SU-DHL-6 (cell line): ENCODE measurements around the gene HAUS1.
"Not testable (repeated sequence)": the region's sequence is repeated elsewhere in the genome, so short reads cannot be mapped to it uniquely, and the experiment has no call there.

Source experiments
- H2AFZ ChIP-seq: fragments of 200-600 bp; sonication (generic); 2 replicates; pipeline ENCODE4 v1.6.1; 2014; ENCODE audit warnings: low read depth, mild to moderate bottlenecking, moderate library complexity, mixed read lengths, antibody characterized with exemption, low read length; ENCODE audit not compliant: severe bottlenecking
- H3F3A ChIP-seq: fragments of 200-600 bp; shearing (Covaris generic); 2 replicates; pipeline ENCODE4 v1.6.0; 2016; ENCODE audit warnings: antibody characterized with exemption, mild to moderate bottlenecking; ENCODE audit not compliant: insufficient read depth
- H3K27ac ChIP-seq: fragments of 200-600 bp; sonication (generic); 2 replicates; pipeline ENCODE4 v1.5.1; 2016; ENCODE audit warnings: low read depth, mild to moderate bottlenecking, low read length, moderate library complexity, mixed read lengths
- H3K27me3 ChIP-seq: fragments of 200-600 bp; sonication (generic), shearing (Covaris generic); 2 replicates; pipeline ENCODE4 v1.6.0; 2014; ENCODE audit warnings: mild to moderate bottlenecking, low read length
- H3K36me3 ChIP-seq: fragments of 200-600 bp; sonication (generic); 2 replicates; pipeline ENCODE4 v1.6.1; 2014; ENCODE audit warnings: mild to moderate bottlenecking, low read length, mixed read lengths
- H3K4me2 ChIP-seq: fragments of 300-600, 200-600 bp; shearing (Covaris generic), sonication (generic); 2 replicates; pipeline ENCODE4 v1.6.0; 2014; ENCODE audit warnings: low read length, low read depth, mild to moderate bottlenecking; ENCODE audit not compliant: poor library complexity, severe bottlenecking
- H3K4me3 ChIP-seq: fragments of 200-600 bp; sonication (generic); 2 replicates; pipeline ENCODE4 v1.5.1; 2014; ENCODE audit warnings: antibody characterized with exemption, low read length, mild to moderate bottlenecking, mixed read lengths; ENCODE audit not compliant: insufficient read depth, poor library complexity, severe bottlenecking
- H3K79me2 ChIP-seq: fragments of 200-600 bp; sonication (generic); 2 replicates; pipeline ENCODE4 v1.6.1; 2014; ENCODE audit warnings: mild to moderate bottlenecking, low read length, moderate library complexity; ENCODE audit not compliant: insufficient read depth
- H3K9ac ChIP-seq: fragments of 200-600 bp; sonication (generic); 2 replicates; pipeline ENCODE4 v1.7.0; 2014; ENCODE audit warnings: mild to moderate bottlenecking, low read length
- H3K9me2 ChIP-seq: fragments of 200-600 bp; sonication (generic); replicated peaks from 2 replicates; pipeline ENCODE4 v1.6.1; 2014; ENCODE audit warnings: low read length; ENCODE audit not compliant: insufficient read depth
- H3K9me3 ChIP-seq: fragments of 200-600 bp; sonication (generic); 2 replicates; pipeline ENCODE4 v1.6.1; 2014; ENCODE audit warnings: low read length, mixed read lengths; ENCODE audit not compliant: insufficient read depth
- H4K20me1 ChIP-seq: fragments of 200-600 bp; sonication (generic); 2 replicates; pipeline ENCODE4 v1.6.1; 2014; ENCODE audit warnings: low read depth, mild to moderate bottlenecking, antibody characterized with exemption, low read length, moderate library complexity, mixed read lengths
- EZH2phosphoT487 ChIP-seq: fragments of 200-600 bp; sonication (generic), shearing (Covaris generic); conservative IDR thresholded peaks from 2 replicates; pipeline ENCODE4 v1.6.1; 2018; ENCODE audit warnings: mild to moderate bottlenecking, antibody characterized with exemption, low read length, moderate library complexity, mixed read lengths
- TF ChIP-seq, protein P1 (sequence below): fragments of 200-600 bp; sonication (generic); IDR thresholded peaks from one replicate; pipeline ENCODE4 v1.5.1; 2017; ENCODE audit warnings: antibody characterized with exemption, mild to moderate bottlenecking, low read length, moderate library complexity; ENCODE audit not compliant: insufficient read depth, poor library complexity, severe bottlenecking

Gene HAUS1

DNA sequence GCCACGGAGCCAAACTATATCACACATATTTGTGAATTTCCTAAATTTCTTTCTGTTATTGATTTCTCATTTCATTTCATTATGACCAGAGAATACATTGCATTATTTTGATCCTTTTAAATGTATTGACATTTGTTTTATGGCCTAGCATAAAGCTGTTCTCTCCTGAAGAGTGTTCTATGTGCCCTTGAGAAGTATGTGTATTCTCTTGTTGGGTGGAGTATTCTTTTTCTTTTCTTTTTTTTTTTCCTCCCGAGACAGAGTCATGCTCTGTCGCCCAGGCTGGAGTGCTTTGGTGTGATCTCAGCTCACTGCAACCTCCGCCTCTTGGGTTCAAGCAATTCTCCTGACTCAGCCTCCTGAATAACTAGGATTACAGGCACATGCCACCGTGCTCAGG lies 5.2 kb downstream of the HAUS1 start:
- Histone ChIP-seq H3K79me2 (peaks cover 48% of the 10 kb centered on the region), H3K4me3 (no peak overlapping the region), H3K9me3 (no peaks in the 10 kb centered on the region), H4K20me1 (no peaks in the 10 kb centered on the region), H3K9ac (no peak overlapping the region), H3K4me2 (no peak overlapping the region), H3K9me2 (no peaks in the 10 kb centered on the region), H3F3A (peaks cover 3% of the 10 kb centered on the region; the same call in 1 of the 2 replicates), H3K27ac (no peak overlapping the region), H2AFZ (no peak overlapping the region), H3K27me3 (no peaks in the 10 kb centered on the region), H3K36me3 (peaks cover 31% of the 10 kb centered on the region)
- TF ChIP-seq EZH2phosphoT487, result no peak
- TF ChIP-seq, protein P1, sequence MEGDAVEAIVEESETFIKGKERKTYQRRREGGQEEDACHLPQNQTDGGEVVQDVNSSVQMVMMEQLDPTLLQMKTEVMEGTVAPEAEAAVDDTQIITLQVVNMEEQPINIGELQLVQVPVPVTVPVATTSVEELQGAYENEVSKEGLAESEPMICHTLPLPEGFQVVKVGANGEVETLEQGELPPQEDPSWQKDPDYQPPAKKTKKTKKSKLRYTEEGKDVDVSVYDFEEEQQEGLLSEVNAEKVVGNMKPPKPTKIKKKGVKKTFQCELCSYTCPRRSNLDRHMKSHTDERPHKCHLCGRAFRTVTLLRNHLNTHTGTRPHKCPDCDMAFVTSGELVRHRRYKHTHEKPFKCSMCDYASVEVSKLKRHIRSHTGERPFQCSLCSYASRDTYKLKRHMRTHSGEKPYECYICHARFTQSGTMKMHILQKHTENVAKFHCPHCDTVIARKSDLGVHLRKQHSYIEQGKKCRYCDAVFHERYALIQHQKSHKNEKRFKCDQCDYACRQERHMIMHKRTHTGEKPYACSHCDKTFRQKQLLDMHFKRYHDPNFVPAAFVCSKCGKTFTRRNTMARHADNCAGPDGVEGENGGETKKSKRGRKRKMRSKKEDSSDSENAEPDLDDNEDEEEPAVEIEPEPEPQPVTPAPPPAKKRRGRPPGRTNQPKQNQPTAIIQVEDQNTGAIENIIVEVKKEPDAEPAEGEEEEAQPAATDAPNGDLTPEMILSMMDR, result no peak

DNA sequence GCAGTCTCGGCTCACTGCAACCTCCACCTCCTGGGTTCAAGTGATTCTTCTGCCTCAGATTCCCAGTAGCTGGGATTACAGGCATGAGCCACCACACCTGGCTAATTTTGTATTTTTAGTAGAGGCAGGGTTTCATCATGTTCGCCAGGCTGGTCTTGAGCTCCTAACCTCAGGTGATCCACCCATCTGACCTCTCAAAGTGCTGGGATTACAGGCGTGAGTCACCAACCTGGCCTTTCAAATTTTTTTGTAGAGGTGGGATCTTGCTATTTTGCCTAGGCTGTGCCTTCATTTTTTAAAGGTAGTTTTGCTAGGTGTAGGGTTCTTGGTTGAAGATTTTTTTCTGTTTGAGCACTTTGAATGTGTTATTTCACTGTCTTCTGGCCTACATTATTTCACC lies 6.2 kb downstream of the HAUS1 start:
- H3K79me2 ChIP-seq, result peaks cover 40% of the 10 kb centered on the region
- no peaks in the 10 kb centered on the region for H3K9me3 ChIP-seq
- no peak overlapping the region for H3K9ac ChIP-seq
- H3K27ac ChIP-seq, result no peak overlapping the region
- peaks cover 3% of the 10 kb centered on the region; the same call in 1 of the 2 replicates for H3F3A ChIP-seq
- peaks cover 36% of the 10 kb centered on the region for H3K36me3 ChIP-seq
- no peak overlapping the region for H3K4me3 ChIP-seq
- H3K9me2 ChIP-seq, result no peaks in the 10 kb centered on the region
- H2AFZ ChIP-seq, result no peak overlapping the region
- no peaks in the 10 kb centered on the region for H4K20me1 ChIP-seq
- H3K27me3 ChIP-seq, result no peaks in the 10 kb centered on the region
- no peak overlapping the region for H3K4me2 ChIP-seq
- TF ChIP-seq EZH2phosphoT487, result no peak
- TF ChIP-seq, protein P1, result no peak

DNA sequence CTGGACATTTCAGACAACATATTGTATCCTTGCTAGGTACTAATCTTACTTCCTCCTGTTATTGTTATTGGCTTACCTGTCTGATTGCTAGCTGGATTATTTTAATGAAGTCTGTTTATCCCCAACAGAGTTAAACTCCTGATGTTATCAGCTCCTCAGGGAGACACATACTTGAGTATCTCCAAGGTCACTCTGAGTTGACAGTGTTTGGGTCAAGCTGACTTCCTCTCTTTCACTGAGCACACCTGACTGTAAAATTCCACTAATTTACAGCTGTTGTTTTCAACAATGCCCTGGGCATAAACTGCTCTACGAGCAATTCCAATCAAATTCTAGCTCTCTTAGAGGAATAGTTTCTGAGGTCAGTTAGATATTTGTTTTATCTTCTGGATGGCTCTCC lies 9.6 kb downstream of the HAUS1 start:
- H3K27me3 ChIP-seq, result no peaks in the 10 kb centered on the region
- no peak overlapping the region for H2AFZ ChIP-seq
- no peak for TF ChIP-seq EZH2phosphoT487
- TF ChIP-seq, protein P1, result no peak
- H3K27ac ChIP-seq, result no peak overlapping the region
- H4K20me1 ChIP-seq, result no peaks in the 10 kb centered on the region
- no peak overlapping the region for H3K4me3 ChIP-seq
- no peaks in the 10 kb centered on the region for H3K9me2 ChIP-seq
- no peaks in the 10 kb centered on the region for H3K9me3 ChIP-seq
- peaks cover 23% of the 10 kb centered on the region for H3K79me2 ChIP-seq
- peaks cover 27% of the 10 kb centered on the region for H3K36me3 ChIP-seq
- H3K9ac ChIP-seq, result no peak overlapping the region
- no peak overlapping the region for H3K4me2 ChIP-seq
- no peaks in the 10 kb centered on the region; the same call in 1 of the 2 replicates for H3F3A ChIP-seq

DNA sequence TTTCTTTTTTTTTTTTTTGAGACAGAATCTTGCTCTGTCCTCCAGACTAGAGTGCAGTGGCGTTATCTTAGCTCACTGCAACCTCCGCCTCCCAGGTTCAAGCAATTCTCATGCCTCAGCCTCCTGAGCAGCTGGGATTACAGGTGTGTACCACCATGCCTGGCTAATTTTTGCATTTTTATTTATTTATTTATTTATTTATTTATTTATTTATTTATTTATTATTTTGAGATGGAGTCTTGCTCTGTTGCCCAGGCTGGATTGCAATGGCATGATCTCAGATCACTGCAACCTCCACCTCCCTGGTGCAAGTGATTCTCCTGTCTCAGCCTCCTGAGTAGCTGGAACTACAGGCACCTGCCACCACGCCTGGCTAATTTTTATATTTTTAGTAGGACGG lies 22.4 kb downstream of the HAUS1 start:
- not testable (repeated sequence) for H3K27me3 ChIP-seq, H3K4me3 ChIP-seq, H2AFZ ChIP-seq, H3K79me2 ChIP-seq, H3K9me3 ChIP-seq, H3K9ac ChIP-seq, H3K4me2 ChIP-seq, H3K27ac ChIP-seq, H3F3A ChIP-seq, H3K9me2 ChIP-seq, H4K20me1 ChIP-seq
- peaks cover 37% of the 10 kb centered on the region for H3K36me3 ChIP-seq
